Left hindlimb (tissue), 1 donor: ENCODE measurements around the gene ACOT7.
"Not testable (repeated sequence)": the region's sequence is repeated elsewhere in the genome, so short reads cannot be mapped to it uniquely, and the experiment has no call there.

Experiments
- DNase-seq: peaks from one replicate; pipeline ENCODE4 v3.0.0-alpha.2; 2018

ACOT7 gene

DNA sequence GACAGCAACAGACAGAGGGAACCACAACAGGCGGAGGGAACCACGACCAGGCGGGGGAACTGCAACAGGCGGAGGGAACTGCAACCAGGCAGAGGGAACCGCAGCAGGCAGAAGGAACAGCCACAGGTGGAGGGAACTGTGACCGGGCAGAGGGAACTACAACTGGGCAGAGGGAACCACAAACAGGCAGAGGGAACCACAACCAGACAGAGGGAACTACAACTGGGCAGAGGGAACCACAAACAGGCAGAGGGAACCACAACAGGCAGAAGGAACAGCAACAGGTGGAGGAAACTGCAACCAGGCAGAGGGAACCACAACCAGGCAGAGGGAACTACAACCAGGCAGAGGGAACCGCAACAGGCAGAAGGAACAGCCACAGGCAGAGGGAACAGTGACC is 85.9 kb downstream of the ACOT7 start:
- DNase-seq, result not testable (repeated sequence)

DNA sequence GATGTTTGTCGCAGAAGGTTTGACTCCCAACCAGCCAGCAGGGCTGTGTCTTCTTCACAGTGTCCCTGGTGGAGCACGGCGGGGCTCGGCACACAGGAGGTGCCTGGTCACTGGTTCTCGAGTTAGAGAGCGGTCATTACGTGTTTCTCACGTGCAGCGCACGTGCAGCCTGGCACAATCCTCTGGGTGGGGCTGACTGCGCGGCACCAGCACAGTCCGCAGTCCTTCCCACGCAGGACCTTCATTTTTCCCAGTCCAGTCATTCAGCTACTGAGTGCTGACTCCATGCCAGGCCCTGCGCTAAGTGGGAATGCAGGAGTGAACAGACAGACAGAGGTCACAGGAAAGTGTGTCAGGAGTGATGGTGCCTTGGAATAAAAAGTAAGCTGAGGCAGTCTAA is 86.5 kb downstream of the ACOT7 start:
- DNase-seq, result no peak

DNA sequence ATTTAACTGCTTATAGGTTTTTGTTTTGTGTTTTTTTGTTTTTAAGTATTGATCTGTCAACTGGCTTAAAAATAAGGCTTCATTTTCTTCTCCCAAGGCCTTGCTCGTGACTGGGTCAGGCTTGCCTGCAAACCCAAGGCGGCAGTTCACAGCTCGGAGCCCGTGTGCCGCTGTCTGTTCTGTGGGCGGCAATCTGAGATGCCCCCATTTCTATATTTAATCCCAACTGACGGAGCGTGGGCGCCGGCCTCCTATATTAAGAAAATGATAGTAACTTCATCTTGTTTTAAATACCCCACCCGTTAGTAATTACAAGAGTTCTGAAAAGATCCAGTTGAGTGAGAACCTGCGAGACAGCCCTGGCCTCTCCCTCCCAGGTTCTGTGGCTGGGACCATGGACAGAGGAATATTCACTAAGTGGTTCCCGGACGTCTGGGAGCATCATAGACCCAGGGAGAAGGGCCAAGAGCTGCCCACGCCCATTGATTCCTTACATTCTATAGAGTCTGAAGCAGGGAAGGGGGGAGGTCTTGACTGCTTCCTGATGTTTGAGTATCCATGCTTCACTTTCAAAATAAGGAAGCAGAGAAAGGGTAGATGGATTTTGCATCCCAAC is 90.1 kb downstream of the ACOT7 start:
- no peak for DNase-seq

DNA sequence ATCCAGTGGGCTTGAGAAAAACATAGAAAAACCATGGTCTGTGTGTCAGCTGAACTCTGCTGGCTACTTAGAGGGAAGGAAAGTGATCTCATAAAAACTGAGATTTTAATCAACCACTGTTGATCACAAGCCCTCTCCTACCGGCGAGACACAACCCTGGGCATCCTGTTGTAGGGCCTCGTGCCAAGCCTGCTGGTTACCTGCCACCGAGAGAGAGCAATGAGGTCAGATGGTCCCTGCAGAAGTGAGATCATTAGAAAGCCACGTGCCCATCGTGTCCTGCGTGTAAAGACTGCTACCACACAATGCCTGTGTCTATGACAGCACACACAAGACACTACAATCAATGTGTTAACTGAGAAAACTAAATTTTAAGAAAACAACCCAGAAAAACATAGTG is 91.0 kb downstream of the ACOT7 start:
- no peak for DNase-seq

DNA sequence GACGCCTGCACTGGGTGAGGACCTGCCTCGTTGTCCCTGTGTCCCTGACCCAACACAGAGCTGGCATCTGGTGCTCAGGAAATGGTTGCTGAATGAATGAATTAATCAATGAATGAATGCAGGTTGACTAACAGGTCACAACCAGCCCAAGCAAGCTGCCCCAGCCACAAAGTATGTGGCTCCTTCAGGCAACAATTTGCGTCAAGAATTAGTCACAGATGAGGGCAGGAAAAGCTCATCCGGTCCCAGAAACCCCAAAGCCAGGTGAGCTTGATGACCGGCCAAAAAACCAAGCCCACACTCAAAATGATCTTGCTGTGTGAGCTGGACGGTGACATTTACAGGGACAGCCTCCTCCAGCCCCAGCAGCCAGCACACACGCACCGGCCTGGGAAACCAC is 92.0 kb downstream of the ACOT7 start:
- DNase-seq, result no peak

DNA sequence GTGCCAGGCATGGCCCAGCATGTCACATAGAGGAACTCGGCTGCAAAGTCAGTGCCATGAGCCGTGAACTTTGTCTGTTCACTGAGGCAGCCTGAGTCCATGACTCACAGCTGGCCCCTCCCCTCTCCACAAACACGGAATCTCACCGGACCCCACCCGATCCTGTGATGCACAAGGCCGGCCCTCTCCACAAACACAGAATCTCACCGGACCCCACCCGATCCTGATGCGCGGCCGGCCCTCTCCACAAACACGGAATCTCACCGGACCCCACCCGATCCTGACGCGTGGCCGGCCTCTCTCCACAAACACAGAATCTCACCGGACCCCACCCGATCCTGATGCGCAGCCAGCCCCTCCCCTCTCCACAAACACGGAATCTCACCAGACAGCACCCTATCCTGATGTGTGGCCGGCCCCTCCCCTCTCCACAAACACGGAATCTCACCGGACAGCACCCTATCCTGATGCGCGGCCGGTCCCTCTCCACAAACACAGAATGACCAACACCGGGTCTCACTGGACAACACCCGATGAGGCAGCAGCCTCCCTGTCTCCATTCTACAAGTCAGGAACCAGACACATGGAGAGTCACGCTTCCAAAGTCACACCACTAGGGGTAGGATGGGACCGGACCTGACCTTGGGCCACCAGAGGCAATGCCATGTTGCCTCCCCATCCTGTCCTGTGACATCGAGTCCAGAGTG is 93.1 kb downstream of the ACOT7 start:
- DNase-seq, result no peak

DNA sequence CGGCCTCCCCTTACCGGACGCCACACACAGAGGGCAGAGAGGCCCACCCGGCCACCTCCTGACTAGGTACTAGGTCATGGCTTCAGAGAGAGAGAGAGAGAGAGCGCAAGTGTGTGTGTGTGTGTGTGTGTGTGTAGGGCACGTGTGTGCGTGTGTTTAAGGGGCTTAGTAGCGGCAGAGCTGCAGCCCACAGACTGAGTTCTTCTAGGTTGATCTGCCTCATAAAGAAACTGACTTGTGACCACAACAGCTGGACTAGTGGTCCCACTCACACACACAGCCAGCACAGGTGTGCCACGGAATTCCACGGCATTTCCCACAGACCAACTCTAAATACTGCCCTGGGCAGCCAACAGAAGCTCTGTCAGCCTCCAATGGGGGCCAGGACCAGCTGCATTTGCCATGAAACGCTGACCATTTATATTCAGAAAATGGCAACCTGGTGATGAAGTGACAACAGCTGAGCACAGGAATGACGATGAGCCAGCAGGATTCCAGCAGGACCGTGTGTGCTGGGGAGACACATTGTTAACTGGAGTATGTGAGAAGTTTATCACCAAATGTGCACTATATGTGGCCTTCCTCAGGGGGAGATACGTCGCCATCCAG is 93.9 kb downstream of the ACOT7 start:
- no peak for DNase-seq

DNA sequence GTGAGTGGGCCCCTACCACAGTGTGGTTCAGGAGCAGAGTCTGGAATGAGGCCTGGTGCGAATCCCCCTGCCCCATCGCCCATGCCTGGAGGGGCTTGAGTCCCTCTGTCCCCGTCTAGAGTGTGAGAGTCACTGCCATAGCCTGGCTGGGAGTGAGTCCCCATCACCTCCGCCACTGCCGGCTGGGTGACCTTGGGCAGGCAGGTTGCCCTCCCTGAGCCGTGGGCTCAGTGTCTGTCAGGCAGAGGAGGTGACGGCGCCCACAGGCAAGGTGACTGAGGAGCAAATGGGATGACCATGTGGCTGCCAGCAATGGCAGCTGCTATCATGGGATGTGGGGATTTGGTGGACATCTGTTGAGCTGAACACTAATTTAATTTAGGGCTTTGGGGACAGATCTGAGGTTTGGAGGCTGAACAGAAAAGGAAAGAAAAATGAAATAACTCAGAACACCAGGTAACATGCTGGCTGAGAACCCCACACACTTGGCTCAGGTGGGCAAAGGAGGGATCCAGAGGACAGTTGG is 94.6 kb downstream of the ACOT7 start:
- DNase-seq, result no peak

DNA sequence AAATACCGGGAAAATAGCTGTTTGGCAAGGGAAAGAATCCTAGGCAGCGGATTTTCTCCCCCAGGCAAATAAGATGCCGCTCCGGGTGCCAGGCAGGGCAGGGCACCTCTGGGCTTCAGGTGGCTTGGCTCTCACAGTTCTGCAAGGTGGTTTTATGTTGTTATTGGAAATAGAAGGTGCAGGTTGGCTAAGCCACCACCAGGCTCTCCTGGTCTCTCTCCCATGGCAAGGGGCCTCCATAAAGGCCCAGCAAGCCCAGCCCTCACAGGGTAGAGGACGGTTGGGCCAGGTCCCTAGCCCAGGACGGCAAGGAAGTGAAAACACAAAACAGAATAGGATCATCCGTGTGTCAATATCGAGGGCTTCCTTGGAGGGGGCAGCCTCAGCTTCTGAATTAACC is 95.0 kb downstream of the ACOT7 start:
- DNase-seq, result no peak

DNA sequence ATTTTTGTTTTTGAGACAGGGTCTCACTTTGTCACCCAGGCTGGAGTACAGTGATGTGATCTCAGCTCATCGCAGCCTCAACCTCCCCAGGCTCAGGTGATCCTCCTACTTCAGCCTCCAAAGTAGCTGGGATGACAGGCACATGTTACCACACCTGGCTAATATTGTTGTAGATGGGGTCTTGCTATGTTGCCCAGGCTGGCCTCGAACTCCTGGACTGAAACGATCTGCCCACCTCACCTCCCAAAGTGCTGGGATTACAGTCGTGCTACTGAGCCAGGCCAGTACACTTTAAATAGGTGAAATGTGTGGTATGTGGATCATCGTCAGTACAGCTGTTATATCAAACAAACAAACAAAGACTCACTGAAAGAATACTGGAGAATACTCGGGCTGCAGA is 97.7 kb downstream of the ACOT7 start:
- no peak for DNase-seq

DNA sequence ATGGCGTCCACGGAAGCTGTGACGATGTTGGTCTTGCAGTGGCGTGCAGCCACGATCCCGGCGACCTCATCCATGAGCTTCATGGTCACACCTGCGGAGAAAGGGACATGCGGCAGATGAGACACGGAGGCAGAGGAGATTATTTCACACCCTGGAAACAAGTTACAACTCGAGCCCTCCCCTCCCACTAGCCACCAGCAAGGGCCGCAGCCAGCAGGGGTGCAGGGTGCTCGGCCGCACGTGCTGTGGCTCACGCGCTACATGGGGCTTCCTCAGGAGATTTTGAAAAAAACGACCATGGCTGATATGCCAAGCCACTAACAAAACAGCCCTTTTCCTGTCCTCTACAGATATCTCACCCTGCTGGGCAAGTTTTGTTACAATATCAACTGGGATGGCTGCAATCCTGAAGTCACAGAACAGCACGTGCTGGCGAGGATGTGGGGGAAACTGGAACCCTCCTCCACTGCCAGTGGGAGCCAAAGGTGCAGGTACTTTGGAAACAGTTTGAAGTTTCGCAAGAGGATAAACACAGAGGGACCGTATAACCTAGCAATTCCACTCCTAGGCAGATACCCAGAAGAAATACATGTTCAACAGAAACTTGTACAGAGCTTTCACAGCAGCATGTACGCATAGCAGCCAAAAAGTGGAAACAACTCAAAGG is 98.5 kb downstream of the ACOT7 start:
- DNase-seq, result no peak

DNA sequence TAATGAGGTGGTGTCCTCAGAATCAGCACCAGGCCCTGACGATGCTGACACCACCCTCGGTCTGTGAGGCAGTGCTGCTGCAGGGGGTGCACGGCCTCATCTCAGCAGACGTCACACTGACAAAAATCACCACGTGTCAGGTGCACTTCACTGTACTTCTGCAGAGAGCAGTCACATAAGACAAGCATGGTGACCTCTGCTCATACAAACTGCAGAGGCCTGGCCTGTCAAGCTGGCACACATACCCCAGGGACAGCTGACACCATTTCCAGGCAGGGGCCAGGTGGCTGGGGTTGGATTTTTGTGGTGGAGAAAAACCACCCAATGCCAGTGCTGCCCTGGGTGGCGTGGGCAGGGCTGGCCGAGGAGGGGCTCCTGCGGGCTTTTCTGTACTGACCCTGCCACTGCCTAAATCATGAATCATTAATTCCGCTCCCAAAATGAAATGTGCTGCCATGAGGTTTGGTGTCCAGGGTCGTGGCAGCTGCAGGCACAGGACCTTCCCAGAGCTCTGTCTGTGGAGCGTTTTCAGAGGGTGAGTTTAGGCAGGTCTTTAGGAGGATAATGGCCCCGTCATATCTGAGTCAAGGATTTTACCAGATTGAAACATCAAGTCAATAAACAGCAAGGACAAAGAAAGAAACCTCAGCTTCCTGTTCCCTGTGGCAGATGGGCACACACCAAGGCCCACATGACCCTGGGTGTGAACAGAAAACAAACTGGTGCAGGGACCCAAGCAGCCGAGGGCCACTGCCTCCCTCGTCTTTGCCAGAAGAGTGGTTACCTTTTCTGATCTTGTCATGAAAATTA is 99.3 kb downstream of the ACOT7 start:
- no peak for DNase-seq

DNA sequence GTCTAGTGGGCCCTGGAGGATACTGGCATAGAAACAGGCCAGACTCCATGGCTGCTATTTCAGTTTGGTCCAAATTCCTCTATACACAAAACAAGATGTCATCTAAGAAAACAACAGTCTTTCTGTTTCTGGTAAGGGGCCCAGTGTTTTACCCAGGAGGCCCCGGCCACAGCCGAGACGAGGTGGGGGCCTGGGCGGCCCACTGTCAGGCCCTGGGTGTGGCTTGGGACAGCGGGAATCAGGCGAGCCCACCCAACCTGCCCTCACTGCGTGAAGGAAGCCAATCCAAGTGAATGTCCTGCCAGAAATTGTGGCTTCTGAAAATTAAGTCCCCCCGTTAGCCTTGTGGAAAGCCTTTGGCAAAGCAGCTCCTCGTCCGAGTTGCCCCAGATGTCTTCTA is 101.5 kb downstream of the ACOT7 start:
- no peak for DNase-seq

DNA sequence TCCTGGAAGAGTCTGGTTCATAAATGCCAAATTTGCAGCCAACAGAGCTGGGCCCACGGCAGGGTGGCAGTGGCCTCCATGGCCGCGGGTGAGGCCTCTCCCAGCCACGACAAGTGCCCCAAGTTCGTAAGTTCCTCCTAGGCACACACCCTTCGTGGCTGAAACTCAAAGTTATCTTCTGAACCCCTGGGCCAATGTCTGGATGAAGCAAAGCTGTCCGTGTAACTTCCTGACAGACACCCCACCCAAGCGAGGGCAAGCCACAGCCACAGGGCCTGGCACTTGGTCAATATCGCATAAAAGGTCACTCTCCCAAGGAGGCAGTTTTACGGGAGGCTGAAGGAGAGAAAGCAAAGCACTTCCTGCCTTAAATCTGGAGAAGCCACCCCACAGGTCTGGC is 104.9 kb downstream of the ACOT7 start:
- DNase-seq, result no peak

DNA sequence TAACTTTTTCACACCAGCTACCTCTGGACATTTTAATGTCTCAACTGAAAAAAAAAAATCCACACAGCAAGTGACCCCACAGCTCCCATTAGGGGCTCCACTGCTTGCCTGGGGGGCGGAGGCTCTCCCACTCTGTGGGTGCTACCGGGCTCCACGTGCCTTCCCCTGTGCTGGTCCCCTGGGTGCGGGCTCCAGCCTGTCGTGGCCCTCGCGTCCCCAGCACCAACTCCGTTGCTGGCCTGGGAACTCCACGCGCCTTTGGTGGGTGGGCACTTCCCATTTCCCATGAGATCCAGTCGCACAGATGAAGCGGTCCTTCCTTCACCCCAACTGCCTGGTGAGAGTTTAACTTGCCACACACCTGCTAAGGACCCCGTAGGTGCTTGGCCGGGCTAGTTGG is 105.5 kb downstream of the ACOT7 start:
- no peak for DNase-seq

DNA sequence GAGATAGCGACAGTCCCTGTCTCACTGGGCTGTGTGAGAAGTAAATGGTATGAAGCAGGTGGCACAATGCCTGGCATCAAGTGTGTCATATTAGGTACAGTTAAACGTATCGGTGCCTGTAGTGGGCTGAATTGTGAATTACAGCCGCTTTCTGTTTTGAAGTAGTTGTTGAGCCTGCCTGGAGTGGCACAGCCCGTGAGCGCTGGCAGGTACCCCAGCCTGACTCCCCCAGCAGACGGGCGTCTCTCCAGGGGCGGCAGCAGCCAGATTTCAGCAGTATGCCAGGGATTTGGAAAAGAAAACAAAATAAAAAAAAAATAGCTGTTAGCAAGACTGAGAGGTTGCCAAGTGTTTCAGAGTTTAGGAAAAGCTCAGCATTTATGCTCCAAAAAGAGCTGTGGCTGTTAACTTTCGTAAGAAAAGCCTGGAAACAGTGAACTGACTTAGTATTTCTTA is 106.1 kb downstream of the ACOT7 start:
- peak; percentile 74 for DNase-seq

DNA sequence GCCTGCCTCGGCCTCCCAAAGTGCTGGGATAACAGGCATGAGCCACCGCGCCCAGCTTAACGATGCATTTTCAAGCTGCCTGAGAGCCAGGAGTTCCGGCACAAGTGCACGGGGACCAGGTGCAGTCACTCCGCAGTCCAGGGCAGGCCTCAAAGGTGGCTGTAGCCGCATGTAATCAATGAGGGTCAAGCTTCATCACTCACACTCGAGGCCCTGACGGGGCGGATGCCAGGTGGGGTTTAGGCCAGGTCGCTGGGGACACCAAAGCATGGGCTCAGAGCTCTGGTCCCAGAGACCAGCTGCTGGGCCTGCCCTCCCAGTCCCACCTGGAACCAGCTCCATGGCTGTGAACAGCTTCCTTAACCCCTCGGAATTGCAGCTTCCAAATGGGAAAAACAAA is 106.5 kb downstream of the ACOT7 start:
- no peak for DNase-seq

DNA sequence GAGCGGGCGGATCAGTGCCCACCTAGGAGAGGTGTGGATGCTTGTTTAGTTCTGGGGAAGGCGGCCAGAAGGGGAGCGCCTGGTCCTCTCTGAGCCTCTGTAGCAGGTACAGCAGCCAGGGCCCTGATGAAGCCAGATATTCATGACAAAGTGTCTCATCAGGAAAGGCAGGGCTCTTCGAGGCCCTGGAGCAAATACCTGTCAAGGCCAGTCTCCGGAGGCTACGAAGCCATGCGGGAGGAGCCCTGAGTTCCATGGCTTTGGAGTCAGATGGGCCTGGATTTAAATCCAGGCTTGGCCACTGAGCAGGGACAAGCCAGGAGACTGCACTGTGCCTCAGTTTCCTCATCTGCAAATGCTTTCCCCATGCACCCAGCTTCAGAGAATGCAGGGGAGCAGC is 107.3 kb downstream of the ACOT7 start:
- no peak for DNase-seq

DNA sequence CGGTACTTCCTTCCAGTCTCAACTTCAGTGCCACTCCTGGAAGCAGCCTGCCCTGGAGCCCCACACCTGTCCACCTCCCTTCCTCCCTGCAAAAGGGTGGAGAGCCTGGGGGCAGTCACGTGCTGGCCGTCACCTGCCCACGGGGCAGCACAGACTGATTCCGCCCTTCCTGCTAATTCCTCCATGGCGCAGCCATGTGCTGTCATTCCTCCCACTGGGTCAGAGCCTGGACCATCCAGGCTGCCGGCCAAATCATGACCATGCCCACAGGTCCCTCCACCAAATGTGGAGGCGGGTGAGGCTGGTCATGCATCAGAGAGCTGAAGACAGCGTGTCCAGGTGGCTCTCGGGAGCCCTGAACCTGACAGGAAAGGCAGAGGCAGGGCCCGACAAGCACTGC is 108.2 kb downstream of the ACOT7 start:
- no peak for DNase-seq

DNA sequence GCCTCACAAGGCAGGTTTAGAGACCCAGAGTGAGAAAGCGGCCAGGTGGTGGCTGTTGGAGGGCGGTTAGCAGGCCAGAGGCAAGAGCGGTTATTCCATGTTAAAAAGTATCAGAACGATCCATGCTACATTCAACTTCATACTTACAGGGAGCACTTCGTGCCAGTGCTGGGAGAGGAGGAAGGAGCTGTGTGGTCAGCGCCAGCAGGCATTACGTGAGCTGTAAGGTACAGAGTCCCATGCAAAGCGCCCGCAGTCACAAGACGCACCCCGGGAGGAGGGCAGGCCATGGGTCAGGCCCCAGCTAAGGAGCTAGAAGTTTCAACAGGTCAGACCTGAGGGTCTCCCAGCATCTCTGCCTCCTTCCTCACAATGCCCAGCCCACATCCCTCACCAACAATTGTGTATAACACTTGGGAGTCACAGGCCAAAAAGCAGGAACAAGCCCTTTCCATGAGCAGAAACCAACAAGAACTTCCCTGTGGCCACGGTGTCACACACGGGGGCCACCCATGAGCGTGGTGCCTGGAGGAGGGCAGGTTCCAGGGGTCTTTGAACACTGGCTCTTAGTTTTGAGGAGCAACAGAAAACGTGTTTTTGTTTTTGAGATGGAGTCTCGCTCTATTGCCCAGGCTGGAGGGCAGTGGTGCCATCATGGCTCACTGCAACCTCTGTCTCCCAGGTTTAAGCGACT is 110.8 kb downstream of the ACOT7 start:
- DNase-seq, result no peak

DNA sequence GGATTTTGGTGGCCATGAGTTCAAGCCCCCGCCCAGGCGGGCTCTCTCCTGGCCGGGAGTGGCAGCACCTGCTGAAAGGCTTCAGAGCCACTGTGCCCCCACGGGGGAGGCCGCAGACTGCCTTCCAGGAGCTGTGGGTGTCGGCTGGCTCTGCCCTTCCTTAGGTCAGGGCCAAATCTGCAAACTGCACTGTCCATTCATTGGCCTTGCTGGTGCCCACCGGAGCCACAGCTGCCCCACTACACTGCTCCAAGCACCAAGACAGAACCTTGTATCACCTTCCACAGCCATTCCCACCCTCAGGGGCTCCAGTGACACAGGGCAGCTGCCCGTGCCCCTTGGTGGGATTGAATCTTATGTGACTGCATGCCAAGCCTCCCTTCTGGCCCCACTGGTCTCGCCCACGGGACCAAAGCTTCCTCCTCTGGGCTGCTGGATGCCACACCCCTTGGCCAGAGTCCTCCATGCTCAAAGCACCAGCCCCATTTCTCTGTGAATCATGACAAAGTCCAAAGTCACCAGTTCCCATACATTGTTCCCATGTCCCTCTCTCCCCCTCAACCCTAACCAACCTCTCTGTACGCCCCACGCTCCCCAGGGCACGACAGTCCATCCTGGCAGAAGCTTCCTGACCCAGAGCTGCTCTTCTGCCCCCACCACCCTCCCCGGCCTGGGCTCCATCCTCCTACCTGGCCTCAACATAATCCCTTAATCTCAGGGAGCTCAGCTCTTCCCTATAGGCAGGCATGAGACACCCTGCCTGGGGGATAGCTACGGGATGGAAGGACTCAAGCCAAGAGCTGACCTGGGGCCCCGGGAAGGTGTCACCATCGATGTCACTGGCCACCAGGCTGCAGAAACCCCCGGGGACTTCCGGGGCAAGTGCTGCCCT is 111.8 kb downstream of the ACOT7 start:
- DNase-seq, result no peak
